AG09309 (cell line): ENCODE data around the gene TNNT2.

Source experiments
- DNase-seq: peaks from one replicate; pipeline ENCODE4 v3.0.0-alpha.2; 2010; ENCODE audit warnings: low read depth
- H3K4me3 ChIP-seq: 2 replicates; pipeline ENCODE4 v1.5.1; 2011; ENCODE audit warnings: mild to moderate bottlenecking, low read depth, low read length, moderate library complexity; ENCODE audit not compliant: control insufficient read depth
- CTCF ChIP-seq: IDR thresholded peaks from 2 replicates; pipeline ENCODE4 v1.5.1; 2011; ENCODE audit warnings: mild to moderate bottlenecking, low read depth, low read length, inconsistent platforms; ENCODE audit not compliant: insufficient read depth, control insufficient read depth; ENCODE audit errors: missing control alignments

TNNT2 gene

DNA sequence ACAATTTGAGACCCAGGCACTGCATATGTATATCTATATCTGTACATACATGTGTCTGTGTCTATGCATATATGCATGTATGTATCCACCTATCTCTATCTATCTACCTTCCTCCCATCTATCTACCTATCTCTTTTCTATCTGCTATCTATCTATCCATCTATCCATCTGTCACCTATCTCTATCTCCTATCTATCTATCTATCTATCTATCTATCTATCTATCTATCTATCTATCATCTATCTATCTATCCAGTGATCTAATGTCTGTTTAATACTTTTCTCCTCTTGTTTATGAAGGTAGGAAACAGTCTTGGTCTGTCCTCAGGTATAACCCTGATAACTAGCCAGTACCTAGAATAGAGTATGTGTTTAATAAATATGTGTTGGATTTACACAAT is 25.9 kb downstream of the TNNT2 start:
- H3K4me3 ChIP-seq: no peak overlapping the region
- no peak for TF ChIP-seq CTCF
- no peak for DNase-seq

DNA sequence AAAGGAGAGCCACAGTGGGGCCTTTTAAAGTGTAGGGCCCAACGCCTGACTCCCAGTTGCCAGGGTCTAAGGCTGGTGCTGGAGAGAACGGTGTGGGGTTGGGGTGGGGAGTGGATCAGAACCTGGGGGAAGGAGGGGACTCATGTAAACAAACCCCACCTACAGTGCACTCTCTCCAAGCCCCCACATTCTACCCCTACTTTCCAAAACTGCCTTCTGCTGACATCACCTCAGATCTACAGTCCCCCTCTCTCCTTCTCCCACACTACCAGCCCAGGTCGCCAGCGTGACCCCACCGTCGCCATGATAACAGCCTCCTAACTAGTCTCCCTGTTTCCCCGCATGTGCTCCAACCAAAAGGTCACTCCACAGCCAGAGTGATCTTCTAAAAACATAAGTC is 26.6 kb downstream of the TNNT2 start:
- TF ChIP-seq CTCF: no peak
- no peak overlapping the region for H3K4me3 ChIP-seq
- no peak for DNase-seq

- TF ChIP-seq CTCF: no peak
- no peak for DNase-seq
- no peak overlapping the region for H3K4me3 ChIP-seq
Measured at GRCh38 chr1:201350361-201350725, 27.1 kb downstream of the TNNT2 start.

GRCh38 chr1:201349092-201349491 is 28.4 kb downstream of the TNNT2 start:
- TF ChIP-seq CTCF: no peak
- DNase-seq: no peak
- no peak overlapping the region for H3K4me3 ChIP-seq

GRCh38 chr1:201348211-201348566 is 29.3 kb downstream of the TNNT2 start:
- peak; percentile 77 for TF ChIP-seq CTCF
- peak; percentile 10 for DNase-seq
- no peak overlapping the region for H3K4me3 ChIP-seq

DNA sequence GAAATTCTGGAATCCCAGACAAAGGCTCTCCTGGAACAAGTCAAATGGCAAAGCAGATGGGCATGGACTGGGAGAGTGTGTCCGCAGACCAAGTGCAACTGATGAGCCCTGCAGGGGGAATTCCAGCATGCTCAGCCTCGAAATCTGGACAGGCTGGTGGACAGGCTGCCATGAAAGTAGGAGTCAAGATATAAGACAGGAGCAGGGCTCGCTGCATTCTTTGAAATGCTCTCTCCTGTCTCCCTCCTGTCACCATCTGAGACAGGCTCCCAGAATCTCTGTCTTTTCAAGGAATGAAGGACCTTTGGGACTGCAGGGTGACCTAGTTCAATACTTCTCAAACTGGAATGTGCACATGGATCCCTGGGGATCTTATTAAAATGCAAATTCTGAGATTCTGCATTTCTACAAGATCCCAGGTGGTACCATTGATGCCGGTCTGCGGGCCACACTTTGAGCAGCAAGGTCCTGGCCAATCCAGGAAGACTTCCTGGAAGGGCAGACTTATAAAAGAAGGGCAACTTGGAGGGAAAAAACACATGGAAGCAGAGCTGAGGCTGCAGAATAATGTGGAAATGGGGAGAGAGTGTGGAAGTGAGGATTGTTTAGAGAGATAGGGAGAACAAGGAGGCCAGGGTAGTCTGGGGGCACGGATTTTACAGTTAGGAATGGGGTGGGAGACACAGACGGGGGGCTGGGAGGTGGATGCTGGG is 29.8 kb downstream of the TNNT2 start:
- no peak for TF ChIP-seq CTCF
- DNase-seq: no peak
- H3K4me3 ChIP-seq: no peak overlapping the region

GRCh38 chr1:201346987-201347386 is 30.5 kb downstream of the TNNT2 start:
- H3K4me3 ChIP-seq: no peak overlapping the region
- no peak for DNase-seq
- TF ChIP-seq CTCF: no peak
